Measurements from ENCODE around the gene LRRFIP2.
"Not testable (repeated sequence)": the region's sequence is repeated elsewhere in the genome, so short reads cannot be mapped to it uniquely, and the experiment has no call there.

LRRFIP2 gene, protein sequence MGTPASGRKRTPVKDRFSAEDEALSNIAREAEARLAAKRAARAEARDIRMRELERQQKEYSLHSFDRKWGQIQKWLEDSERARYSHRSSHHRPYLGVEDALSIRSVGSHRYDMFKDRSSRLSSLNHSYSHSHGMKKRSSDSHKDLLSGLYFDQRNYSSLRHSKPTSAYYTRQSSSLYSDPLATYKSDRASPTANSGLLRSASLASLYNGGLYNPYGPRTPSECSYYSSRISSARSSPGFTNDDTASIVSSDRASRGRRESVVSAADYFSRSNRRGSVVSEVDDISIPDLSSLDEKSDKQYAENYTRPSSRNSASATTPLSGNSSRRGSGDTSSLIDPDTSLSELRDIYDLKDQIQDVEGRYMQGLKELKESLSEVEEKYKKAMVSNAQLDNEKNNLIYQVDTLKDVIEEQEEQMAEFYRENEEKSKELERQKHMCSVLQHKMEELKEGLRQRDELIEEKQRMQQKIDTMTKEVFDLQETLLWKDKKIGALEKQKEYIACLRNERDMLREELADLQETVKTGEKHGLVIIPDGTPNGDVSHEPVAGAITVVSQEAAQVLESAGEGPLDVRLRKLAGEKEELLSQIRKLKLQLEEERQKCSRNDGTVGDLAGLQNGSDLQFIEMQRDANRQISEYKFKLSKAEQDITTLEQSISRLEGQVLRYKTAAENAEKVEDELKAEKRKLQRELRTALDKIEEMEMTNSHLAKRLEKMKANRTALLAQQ

GRCh38 chr3:37174532-37175126, at the start of gene LRRFIP2:
Gene LRRFIP2 (minus strand): TSS chr3:37174582. CDS start chr3:37148983, 25,599 bp downstream.
- DNase-seq, result no peak

- no peak for DNase-seq
Measured at GRCh38 chr3:37223576-37223975, 49.2 kb upstream of the LRRFIP2 start.

- no peak for DNase-seq
Measured at GRCh38 chr3:37223141-37223558, 48.8 kb upstream of the LRRFIP2 start.

DNA sequence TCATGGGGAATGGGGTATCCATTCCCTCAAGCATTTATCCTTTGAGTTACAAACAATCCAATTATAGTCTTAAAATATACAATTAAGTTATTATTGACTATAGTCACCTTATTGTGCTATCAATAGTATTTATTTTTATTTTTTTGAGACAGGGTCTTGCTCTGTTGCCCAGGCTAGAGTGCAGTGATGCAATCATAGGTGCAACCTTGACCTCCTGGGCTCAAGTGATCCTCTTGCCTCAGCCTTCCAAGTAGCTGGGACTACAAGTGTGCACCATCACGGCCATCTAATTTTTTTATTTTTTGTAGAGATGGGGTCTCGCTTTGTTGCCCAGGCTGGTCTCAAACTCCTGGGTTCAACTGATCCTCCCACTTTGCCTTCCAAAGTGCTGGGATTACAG, 48.2 kb upstream of the LRRFIP2 start:
- DNase-seq, result not testable (repeated sequence)

GRCh38 chr3:37221407-37221806, 47.0 kb upstream of the LRRFIP2 start:
- no peak for DNase-seq

DNA sequence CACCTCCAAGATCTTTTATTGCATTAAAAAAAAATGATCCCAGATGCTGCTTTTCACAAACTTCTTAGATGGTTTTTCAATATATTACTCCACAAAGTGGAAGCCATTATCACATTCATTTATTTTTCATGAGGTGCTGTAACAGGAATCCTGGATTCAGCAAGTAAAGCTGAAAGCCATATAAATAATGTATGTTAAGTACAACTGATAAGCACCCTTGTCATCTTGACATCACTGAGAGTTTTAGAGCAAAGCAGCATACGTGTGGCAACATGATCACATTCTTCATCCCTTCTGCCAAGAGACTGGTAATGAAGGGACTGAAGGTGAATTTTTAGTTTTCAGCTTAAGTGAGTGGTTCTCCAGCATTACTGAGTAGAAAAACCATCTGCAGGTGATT, 44.9 kb upstream of the LRRFIP2 start:
- no peak for DNase-seq

DNA sequence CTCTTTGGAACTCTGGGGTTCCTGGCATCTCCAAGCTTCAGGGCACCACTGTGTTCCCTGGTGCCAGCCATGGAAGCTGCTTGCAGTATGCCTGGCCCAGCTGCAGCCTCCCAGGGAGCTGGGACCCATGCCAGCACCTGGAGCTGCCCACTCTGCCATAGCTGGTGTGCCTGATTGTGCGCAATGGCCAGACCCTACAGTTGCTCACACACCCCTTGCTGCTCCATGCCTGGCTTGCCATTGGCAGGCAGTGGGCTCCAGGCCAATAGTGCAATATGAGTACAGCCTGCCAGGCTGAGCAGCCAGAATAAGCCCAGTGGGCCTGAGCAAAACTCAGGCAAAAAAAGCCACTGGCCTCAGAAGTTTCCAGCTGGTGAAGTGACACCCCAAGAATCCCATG, 43.8 kb upstream of the LRRFIP2 start:
- no peak for DNase-seq

DNA sequence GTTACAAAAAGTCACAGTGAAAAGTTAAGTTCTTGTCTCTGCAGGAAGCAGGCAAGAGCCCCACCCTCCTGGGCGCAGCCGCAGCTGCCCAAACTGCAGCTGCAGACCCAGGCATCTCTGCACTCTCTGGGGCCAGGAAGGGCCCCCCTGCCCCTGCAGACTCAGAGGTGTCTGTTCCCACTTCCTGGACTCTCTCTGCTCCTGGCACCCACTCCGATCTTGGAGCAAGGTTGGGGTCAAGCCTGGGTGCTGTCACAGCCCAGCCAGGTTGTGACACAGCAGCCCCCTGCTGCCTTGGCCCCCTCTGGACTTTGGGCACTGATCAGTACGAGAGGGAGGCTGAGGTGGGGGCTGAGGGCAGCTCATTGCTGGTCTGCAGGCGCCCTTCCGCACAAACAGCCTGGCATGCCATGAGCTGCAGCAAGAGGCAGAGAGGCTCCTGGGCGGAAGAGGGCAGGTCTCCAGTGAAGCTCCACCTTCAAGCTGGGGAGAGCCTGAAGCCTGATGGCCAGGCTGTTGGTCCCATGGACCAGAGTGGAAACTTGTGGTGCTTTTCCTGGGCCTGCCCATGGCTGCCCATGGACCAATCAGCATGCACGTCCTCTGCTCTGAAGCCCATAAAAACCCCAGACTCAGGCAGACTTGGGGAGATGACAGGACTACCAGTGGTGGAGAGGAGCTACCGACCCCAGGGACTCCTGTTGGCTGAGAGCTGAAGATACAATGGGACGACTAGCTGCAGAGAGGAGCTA, 42.9 kb upstream of the LRRFIP2 start:
- no peak for DNase-seq

DNA sequence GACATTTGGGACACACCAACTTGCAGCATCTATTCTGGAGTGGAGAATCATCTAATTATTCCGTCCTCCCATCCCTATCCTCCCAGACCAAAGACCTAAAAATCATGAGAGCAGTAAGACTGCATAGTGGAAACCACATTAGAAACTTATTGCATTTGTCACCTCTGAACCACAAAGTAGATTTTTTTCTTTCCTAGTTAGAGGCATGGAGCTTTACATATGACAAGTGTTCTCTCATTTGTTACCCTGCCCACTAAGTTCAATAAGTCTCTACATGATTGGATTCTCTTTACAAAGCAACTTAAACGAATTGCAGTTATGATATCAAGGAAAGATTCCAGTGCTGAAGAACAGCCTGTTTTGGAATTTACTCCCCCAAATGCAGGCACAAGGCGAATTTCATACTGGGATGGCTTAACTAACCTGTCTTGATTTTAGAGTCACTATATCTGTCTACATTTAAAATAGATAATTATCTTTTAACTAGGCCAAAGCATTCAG, 42.3 kb upstream of the LRRFIP2 start:
- DNase-seq, result no peak

- DNase-seq, result no peak
Measured at GRCh38 chr3:37214076-37214475, 39.7 kb upstream of the LRRFIP2 start.

DNA sequence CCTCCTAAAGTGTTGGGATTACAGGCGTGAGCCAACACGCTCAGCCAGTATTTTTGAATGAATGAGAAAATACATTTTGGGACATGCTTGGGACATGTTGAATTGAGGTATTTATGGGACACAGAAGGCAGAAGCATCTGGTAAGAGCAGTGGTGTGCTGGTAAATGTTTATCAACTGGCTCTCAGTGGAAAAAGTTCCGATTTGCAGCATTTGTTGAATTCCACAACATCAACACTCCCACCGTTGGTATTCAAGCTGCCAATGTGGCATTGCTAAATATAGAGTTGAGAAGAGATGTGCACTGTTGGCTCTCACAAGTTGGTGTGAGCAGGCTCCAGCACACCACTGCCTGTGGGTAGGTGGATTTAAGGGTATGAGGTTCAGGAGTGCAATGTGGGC, 35.8 kb upstream of the LRRFIP2 start:
- no peak for DNase-seq

- DNase-seq, result not testable (repeated sequence)
Measured at GRCh38 chr3:37208576-37208975, 34.2 kb upstream of the LRRFIP2 start.

GRCh38 chr3:37208008-37208407, 33.6 kb upstream of the LRRFIP2 start:
- not testable (repeated sequence) for DNase-seq

GRCh38 chr3:37206041-37206440, 31.7 kb upstream of the LRRFIP2 start:
- DNase-seq, result not testable (repeated sequence)

- no peak for DNase-seq
Measured at GRCh38 chr3:37204314-37204713, 29.9 kb upstream of the LRRFIP2 start.

DNA sequence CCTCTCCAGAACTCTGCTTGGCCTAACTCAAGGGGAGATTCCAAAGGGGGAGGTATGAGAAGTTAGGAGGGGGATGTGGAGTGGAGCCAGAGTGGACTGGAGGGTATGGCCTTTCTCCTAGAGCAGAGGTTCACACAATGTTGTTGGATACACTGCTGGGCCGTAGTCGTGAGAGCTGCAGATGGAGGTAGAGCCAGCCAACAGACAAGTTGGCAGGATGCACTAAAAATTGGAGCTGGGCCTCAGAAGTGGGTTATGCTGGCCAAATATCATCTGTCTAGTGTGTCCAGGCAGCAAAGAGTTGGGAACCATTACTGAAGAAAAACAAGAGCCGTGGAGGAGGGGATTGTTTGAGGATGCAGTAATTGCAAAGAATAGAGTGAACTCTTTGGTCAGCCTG, 27.7 kb upstream of the LRRFIP2 start:
- no peak for DNase-seq

GRCh38 chr3:37200141-37200540, 25.8 kb upstream of the LRRFIP2 start:
- DNase-seq, result no peak

DNA sequence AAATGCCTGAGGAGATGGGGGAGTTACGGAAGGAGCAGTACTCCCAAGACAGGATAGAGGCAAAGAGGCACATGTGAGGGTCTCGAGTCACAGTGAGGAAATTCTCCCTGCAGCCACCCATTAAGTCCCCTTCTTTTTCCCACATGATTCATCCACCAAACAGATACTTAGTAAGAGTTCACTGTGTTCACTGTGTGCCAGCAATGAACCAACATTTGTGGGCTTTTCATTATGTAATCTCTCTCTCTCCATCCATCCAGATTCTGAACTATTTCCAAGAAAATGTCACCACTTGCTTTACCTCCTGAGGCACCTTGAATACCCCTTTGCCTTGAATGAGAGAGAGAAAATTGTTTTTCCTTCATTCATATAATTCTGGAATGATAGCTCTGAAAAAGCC, 24.6 kb upstream of the LRRFIP2 start:
- no peak for DNase-seq

DNA sequence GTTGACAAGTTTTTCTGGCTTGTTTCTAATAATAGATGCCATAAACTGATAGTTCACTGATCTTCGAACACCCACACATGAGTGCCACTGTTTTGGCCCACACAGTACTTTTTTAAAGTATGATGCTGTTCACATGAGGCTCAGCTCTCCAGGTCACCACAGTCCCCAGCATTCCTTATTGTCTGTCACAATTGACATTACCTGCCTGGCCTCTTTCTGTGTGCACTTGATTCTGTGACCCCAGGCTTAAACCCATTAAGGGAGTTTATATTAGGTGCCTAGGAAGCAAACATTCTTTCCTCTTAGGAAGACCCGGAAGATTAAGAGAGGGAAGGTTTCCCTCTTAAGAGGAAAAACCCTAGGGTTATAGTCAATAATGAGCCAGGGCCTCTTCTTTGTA, 24.2 kb upstream of the LRRFIP2 start:
- DNase-seq, result no peak

DNA sequence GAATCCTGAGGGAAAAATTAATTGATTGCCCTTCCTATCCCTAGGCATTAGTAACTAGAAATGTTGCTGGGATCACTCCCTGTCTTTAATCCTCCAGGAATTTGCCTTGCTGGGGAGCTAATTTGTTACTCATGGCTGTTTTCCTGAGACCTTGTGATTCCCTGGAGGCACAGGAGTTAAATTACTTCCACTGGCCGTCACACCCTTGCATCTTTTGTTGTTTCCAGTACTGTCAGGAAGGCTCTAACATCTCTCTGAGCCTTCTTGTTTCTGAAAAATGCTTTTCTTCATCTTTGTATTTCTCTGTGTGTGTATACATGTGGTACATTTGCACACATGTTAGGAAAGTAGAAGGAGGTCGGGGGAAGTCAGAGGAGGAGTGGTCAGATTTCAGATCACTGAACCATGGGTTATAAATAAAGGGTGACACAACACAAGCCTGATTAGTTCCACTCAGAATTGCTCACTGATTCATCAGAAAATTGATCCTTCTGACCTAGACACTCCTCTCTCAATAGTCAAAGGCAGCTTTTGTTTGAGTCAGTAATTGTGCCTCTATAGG, 23.5 kb upstream of the LRRFIP2 start:
- DNase-seq, result no peak

- no peak for DNase-seq
Measured at GRCh38 chr3:37194533-37194932, 20.2 kb upstream of the LRRFIP2 start.

- no peak for DNase-seq
Measured at GRCh38 chr3:37190667-37191066, 16.3 kb upstream of the LRRFIP2 start.

DNA sequence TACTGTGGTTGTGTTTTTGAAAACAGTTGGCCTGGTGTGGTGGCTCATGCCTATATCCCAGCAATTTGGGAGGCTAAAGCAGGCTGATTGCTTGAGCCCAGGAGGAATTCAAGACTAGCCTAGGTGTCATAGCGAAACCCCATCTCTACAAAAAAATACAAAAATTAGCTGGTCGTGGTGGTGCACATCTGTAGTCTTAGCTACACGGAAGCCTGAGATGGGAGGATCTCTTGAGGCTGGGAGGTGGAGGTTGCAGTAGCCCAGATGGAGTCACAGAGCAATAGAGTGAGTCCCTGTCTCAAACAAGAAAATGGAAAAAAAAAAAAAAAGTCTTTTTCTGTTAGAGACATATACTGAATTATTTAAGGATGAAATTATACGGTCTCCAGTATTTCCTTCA, 14.7 kb upstream of the LRRFIP2 start:
- no peak for DNase-seq

Data from NCI-H774 (cell line).